IgD-negative memory B cell (primary cell): ENCODE results near the gene FLRT3. TPM values are rescaled to one million over a fixed set of nuclear protein-coding genes. Genes with fewer than 3 reads are reported as not detected.
A peak's percentile ranks its signal among the peaks of the same experiment; 100 is the strongest.

ENCODE experiments used
- H3K27ac Mint-ChIP-seq, 3 donors: one replicate each; pipeline ENCODE4 v1.8.0; 2020 to 2022; ENCODE audit warnings: mild to moderate bottlenecking in 3 of 3, mixed read lengths in 3 of 3, moderate library complexity in 1 of 3
- H3K27me3 Mint-ChIP-seq: one replicate; pipeline ENCODE4 v1.8.0; 2021; ENCODE audit warnings: mixed read lengths
- H3K36me3 Mint-ChIP-seq: one replicate; pipeline ENCODE4 v1.8.0; 2020; ENCODE audit warnings: mild to moderate bottlenecking, mixed read lengths
- H3K4me1 Mint-ChIP-seq, 3 donors: one replicate each; pipeline ENCODE4 v1.8.0; 2020 to 2022; ENCODE audit warnings: mixed read lengths in 3 of 3, mild to moderate bottlenecking in 1 of 3
- H3K4me3 Mint-ChIP-seq, 4 donors: one replicate each; pipeline ENCODE4 v1.8.0; 2020 to 2022; ENCODE audit warnings: mild to moderate bottlenecking in 4 of 4, mixed read lengths in 4 of 4, moderate library complexity in 3 of 4
- H3K9me3 Mint-ChIP-seq, 3 donors: one replicate each; pipeline ENCODE4 v1.8.0; 2020 to 2021; ENCODE audit warnings: mixed read lengths in 3 of 3, mild to moderate bottlenecking in 1 of 3
- polyA plus RNA-seq: library from polyadenylated mRNA; unstranded; fragments of 300-500 nt; fragmentation: Illumina TruSeq; gene quantifications from one replicate; pipeline ENCODE4 v1.2.3, GENCODE V29; 2021

Gene FLRT3
- polyA plus RNA-seq, 1 donor from 2014 or later: not detected

- Mint-ChIP-seq H3K27me3 (no peaks in the 10 kb centered on the region), H3K27ac (no peak overlapping the region), H3K4me1 (peaks cover 0 to 1% (median 0%) of the 10 kb centered on the region in 3 donors), H3K36me3 (no peaks in the 10 kb centered on the region), H3K9me3 (no peaks in the 10 kb centered on the region), H3K4me3 (no peak overlapping the region)
Observed at GRCh38 chr20:14299831-14300230, 37.6 kb downstream of the FLRT3 start.

- no peak overlapping the region for H3K27ac Mint-ChIP-seq
- no peak overlapping the region for H3K4me3 Mint-ChIP-seq
- H3K9me3 Mint-ChIP-seq: peaks cover 0 to 3% (median 0%) of the 10 kb centered on the region in 3 donors
- H3K27me3 Mint-ChIP-seq: no peaks in the 10 kb centered on the region
- no peaks in the 10 kb centered on the region for H3K4me1 Mint-ChIP-seq
- no peaks in the 10 kb centered on the region for H3K36me3 Mint-ChIP-seq
Observed at GRCh38 chr20:14295770-14296309, 41.6 kb downstream of the FLRT3 start.

DNA sequence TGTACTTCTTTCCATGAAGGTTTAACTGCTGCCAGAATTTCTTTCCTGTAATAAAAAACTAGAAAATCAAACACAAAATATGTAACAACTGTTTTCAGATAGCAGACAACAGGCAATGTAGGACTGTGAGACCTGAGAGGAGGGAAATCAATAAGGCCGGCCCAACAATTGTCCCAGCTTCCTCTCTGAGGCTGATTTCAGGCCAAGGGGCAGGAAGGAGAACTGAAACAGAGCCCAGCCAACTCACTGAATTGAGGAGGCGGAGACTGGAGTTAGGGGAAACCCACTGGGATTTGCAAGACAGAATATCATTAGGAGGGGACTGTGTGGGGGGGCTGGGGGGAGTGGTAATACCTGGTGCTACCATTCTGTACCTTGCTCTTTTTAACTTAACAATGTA lies 42.2 kb downstream of the FLRT3 start:
- Mint-ChIP-seq H3K36me3 (no peaks in the 10 kb centered on the region), H3K9me3 (peaks cover 0 to 3% (median 0%) of the 10 kb centered on the region in 3 donors), H3K4me3 (no peak overlapping the region), H3K4me1 (no peaks in the 10 kb centered on the region), H3K27me3 (no peaks in the 10 kb centered on the region), H3K27ac (no peak overlapping the region)

GRCh38 chr20:14291502-14291901 lies 45.9 kb downstream of the FLRT3 start:
- H3K4me1 Mint-ChIP-seq: no peaks in the 10 kb centered on the region
- no peak overlapping the region for H3K27ac Mint-ChIP-seq
- no peaks in the 10 kb centered on the region for H3K36me3 Mint-ChIP-seq
- H3K27me3 Mint-ChIP-seq: peaks cover 3% of the 10 kb centered on the region
- peaks cover 0 to 3% (median 0%) of the 10 kb centered on the region in 3 donors for H3K9me3 Mint-ChIP-seq
- no peak overlapping the region for H3K4me3 Mint-ChIP-seq

- Mint-ChIP-seq H3K4me1 (no peaks in the 10 kb centered on the region), H3K9me3 (peaks cover 0 to 3% (median 0%) of the 10 kb centered on the region in 3 donors), H3K4me3 (no peak overlapping the region), H3K36me3 (no peaks in the 10 kb centered on the region), H3K27me3 (peaks cover 3% of the 10 kb centered on the region), H3K27ac (no peak overlapping the region)
Observed at GRCh38 chr20:14288341-14289330, 48.8 kb downstream of the FLRT3 start.

GRCh38 chr20:14284443-14284842 lies 53.0 kb downstream of the FLRT3 start:
- Mint-ChIP-seq H3K27me3 (peaks cover 3% of the 10 kb centered on the region), H3K4me1 (no peaks in the 10 kb centered on the region), H3K4me3 (no peak overlapping the region), H3K27ac (peak overlapping the region in 1 of 3 donors; percentile 19), H3K9me3 (peaks cover 0 to 3% (median 0%) of the 10 kb centered on the region in 3 donors), H3K36me3 (no peaks in the 10 kb centered on the region)

DNA sequence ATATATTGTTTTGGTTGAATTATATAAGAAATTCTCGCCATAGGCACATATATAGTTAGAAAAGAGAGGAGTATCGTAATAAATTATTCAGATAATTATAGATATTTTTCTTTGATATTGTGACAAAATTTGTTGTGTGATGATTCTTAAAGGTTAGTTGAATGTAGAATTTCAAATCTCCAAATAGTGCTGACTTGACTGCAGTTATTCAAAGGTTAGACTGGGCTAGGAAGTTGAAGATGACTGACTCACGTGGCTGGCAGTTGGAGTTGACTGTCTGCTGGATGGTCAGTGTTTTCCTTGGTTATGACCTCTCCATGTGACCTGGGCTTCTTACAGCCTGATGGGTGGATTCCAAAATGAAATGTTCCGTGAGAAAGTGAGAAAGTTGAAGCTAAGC lies 55.3 kb downstream of the FLRT3 start:
- no peaks in the 10 kb centered on the region for H3K27me3 Mint-ChIP-seq
- no peaks in the 10 kb centered on the region for H3K4me1 Mint-ChIP-seq
- no peak overlapping the region for H3K4me3 Mint-ChIP-seq
- no peak overlapping the region for H3K27ac Mint-ChIP-seq
- no peaks in the 10 kb centered on the region for H3K36me3 Mint-ChIP-seq
- H3K9me3 Mint-ChIP-seq: peaks cover 0 to 3% (median 0%) of the 10 kb centered on the region in 3 donors
